LNCAP (cell line): ENCODE measurements around the gene MGME1.

Source experiments
- TF ChIP-seq, protein P1 (sequence below): fragments of 450-650 bp; IDR thresholded peaks from 2 replicates; pipeline ENCODE4 v1.5.1; 2017; ENCODE audit warnings: mild to moderate bottlenecking

The MGME1 gene

DNA sequence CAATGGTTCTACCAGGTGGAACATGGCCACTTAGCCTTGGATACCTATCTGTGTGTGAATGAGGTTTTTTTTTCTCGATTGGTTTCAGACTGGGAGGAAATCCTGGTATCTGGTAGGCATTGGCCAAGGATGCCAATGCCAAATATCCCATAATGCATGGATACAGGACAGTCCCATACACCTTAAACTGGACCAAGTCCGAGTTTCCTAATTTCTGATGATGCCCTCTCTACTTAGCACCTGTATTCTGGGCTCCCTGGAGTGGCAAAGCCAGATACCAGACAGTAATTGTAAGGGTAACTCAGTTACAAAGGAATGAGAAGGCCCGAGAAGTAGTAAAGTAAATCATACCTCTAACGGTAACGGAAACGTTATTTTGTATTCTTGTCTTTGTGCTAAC lies 18.1 kb upstream of the MGME1 start:
- TF ChIP-seq, protein P1, sequence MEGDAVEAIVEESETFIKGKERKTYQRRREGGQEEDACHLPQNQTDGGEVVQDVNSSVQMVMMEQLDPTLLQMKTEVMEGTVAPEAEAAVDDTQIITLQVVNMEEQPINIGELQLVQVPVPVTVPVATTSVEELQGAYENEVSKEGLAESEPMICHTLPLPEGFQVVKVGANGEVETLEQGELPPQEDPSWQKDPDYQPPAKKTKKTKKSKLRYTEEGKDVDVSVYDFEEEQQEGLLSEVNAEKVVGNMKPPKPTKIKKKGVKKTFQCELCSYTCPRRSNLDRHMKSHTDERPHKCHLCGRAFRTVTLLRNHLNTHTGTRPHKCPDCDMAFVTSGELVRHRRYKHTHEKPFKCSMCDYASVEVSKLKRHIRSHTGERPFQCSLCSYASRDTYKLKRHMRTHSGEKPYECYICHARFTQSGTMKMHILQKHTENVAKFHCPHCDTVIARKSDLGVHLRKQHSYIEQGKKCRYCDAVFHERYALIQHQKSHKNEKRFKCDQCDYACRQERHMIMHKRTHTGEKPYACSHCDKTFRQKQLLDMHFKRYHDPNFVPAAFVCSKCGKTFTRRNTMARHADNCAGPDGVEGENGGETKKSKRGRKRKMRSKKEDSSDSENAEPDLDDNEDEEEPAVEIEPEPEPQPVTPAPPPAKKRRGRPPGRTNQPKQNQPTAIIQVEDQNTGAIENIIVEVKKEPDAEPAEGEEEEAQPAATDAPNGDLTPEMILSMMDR = no peak

DNA sequence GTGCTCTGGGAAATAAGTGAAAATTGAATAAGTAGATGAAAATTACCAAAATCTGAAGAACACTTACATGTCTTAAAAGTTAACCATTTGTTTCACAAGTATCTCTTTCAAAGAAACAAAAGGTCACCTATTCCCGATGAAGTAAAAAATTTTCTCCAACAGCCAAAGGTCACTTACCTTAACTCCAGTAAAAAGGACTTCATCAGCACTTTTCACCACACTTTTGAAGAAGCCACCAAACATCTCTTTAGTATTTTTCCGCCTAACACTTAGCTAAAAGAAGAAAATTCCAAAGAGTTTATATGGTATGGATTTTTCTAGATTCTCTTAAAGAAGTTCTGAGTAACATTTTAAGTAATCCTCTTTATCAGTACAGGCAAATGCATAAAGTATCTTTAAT lies 17.5 kb upstream of the MGME1 start:
- TF ChIP-seq, protein P1 = no peak

DNA sequence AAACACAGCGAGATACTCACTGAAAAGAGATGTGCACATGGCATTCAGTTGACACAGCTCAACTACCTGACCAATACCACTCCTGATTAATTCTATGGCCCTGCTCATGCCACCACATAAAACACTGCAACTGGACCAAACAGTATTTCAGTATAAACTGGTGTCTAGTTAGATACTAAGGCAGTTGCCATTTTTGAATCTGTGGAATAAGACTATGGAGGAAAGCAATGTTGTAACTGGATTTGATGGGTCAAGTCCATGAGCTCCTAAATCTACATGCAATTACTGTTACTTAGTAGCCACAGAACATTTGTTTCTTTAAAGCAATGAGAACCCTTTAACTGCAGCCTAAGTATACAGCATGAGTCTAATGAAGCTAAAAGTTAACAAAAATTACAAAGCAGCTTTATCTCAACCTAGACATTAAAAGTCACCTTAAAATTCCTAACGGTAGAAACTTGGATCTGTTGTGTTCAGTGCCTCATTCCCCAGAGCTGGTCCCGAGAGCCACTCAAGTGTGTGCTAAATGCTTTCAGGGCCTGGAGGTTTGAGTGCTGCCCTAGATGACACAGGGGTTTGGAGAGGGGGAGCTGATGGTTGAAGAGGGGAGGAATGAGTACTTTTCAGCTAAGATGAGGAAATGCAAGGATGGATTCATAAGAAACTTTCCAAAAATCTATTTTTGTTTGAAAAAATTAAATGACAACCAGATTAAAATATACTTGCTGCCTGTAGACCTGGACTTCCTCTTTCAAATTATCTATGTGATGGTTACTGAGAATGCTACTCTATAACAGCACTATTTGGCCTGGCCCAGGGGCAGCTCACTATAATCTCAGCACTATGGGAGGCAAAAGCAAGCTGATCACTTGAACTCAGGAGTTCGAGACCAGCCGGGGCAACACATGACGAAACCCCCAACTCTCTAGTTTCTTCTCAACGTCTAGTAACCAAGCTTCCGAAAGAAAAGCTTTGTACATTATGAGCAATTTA lies 15.8 kb upstream of the MGME1 start:
- TF ChIP-seq, protein P1 = no peak

DNA sequence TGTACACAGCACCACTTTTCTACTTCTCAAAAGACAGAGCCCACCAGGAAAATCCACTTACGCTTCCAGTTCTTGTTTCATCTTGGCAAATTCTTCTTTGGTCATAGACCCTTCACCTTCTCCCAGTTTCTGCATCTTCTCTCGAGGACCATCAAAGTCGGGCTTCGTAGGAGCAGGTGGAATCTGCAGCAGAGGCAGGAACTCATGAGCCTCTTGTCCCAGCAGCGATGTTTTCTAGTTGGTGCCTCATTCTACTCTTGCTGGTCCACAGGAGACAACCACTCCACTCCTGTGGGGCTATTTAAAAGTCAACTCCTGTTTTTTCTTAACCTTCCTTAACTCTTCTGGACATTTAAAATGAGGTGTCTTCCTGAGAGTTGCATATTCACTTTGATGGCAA lies 14.9 kb upstream of the MGME1 start:
- TF ChIP-seq, protein P1 = no peak

DNA sequence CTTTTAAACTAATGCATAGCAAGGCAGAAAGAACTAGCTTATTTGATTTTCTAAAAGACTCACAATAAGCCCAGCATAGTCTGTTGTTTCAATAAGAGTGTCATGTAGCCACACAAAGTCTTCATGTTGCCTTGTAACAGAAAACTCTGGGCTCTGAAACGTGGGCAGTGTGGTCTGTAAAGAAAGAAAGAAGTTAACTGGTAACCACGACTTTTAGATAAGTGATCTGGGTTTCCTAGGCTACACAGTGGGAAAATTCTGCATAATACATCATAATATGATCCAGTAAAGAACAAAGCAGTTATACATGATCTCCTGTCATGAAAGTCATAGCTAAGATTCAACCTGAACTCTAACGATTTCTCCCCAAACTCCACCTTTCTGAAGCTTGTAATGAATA lies 13.5 kb upstream of the MGME1 start:
- TF ChIP-seq, protein P1 = no peak

DNA sequence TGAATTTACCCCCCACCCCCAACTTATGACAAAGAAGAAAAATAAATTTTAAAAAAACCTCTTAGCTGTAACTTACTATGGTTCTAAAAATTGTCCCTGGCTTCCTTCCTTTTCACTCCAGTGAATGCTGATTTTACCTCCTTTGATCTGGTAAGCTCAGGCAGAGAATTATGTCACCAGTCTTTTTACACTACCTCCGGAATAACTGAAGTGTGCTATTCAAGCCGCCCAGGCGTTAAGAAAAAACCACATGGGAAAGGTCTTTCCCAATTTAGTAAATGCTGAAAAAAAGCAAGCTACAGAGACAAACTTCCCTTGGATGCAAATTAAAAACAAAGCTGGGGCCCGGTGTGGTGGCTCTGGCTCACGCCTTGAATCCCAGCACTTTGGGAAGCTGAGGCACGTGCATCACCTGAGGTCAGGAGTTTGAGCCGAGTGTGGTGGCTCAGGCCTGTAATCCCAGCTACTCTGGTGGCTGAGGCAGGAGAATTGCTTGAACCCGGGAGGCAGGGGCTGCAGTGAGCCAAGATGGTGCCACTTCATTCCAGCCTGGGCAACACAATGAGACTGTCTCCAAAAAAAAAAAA lies 12.6 kb upstream of the MGME1 start:
- TF ChIP-seq, protein P1 = no peak

DNA sequence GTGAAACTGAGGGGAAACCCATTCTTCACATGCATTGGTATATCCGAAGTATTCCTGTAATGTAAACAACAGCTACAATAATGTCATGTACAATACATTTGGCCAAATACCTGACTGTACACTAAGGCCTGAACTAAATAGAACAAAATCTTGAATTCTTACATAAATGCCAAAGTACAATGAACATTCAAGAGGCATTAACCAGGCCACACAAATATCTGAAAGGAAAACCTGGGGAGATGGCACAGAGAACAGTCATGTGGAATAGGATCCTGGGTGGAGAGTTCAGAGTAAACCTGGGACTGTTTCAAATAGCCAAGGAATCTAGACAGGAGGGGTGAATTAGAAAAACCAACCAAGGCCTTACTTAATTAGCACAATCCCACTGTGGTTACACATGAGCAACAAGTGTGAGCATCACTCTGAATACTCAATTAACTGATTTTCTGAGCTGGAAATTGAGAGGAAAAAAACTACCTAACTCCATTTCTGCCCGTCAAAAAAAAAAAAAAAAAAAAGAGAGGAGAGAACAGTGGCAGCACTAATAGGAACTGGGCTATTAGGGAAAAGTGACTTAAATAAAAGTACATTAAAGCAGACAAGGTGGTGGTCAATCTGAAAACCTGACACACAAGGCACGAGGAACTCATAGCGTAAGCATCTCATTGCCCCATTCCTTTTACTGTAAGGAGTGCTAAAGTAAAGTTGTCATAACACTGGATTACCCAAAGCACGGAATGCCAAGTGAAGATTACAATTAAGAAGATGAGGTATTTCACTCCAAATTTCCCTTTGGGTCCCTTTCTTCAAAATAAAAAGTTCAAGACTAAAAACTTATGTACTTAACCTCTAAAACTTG lies 11.1 kb upstream of the MGME1 start:
- TF ChIP-seq, protein P1 = no peak
